Endometrial microvascular endothelial cells (primary cell): ENCODE data around the gene SLC22A13. TPM values are rescaled to one million over a fixed set of nuclear protein-coding genes. Genes with fewer than 3 reads are reported as not detected.
"Not testable (repeated sequence)": the region's sequence is repeated elsewhere in the genome, so short reads cannot be mapped to it uniquely, and the experiment has no call there.

Experiments
- in situ Hi-C: cut with HindIII; loops from 2 replicates; pipeline ENCODE4 v1.10.0; 2017; ENCODE audit warnings: low sequenced_read_pairs, low pct_unique_long_range_greater_than_20kb; ENCODE audit errors: inconsistent ontology term
- total RNA-seq: library from RNA; depleted of rRNA; stranded (reverse); fragments of >200 nt; gene quantifications from one replicate; pipeline ENCODE4 v1.2.3, GENCODE V29; 2015; ENCODE audit errors: inconsistent ontology term

SLC22A13 gene
- total RNA-seq, 1 donor from 2014 or later: not detected

- in situ Hi-C loops: no loop called here
Observed at GRCh38 chr3:38317192-38317759, 51.7 kb downstream of the SLC22A13 start.

GRCh38 chr3:38318766-38319671 is 53.4 kb downstream of the SLC22A13 start:
- in situ Hi-C loops: no loop called here

DNA sequence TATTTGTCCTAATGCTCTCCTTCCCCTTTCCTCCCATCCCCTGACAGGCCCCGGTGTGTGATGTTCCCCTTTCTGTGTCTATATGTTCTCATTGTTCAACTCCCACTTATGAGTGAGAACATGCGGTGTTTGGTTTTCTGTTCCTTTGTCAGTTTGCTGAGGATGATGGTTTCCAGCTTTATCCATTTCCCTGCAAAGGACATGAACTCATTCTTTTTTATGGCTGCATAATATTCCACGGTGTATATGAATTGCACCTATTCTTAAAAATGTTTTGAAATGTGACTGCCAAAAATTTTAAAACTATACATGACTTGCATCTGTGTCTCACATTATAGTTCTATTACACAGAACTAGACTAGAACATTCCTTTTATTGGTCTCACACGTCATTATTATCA is 55.0 kb downstream of the SLC22A13 start:
- in situ Hi-C loops: not testable (repeated sequence)

GRCh38 chr3:38323060-38323459 is 57.4 kb downstream of the SLC22A13 start:
- in situ Hi-C loops: no loop called here

DNA sequence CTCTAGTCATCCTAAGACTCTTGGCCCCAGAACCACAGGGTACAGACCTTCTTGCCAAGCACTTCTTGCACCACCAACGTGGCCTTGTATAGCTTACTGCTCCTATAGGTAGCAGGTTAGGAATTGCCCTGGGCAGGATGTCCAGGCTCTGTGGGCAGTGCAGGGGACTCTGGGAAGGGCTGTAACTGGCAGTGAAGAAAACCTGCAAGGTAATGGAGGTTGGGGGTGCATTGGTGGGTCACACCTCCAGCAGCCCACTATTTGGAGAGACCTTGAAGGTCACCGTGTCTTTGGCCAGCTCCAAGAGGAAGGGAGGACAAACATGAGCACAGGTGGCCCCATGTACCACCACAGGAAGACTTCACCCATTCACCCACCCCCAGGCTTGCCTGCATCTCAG is 59.6 kb downstream of the SLC22A13 start:
- in situ Hi-C loops: no loop called here

DNA sequence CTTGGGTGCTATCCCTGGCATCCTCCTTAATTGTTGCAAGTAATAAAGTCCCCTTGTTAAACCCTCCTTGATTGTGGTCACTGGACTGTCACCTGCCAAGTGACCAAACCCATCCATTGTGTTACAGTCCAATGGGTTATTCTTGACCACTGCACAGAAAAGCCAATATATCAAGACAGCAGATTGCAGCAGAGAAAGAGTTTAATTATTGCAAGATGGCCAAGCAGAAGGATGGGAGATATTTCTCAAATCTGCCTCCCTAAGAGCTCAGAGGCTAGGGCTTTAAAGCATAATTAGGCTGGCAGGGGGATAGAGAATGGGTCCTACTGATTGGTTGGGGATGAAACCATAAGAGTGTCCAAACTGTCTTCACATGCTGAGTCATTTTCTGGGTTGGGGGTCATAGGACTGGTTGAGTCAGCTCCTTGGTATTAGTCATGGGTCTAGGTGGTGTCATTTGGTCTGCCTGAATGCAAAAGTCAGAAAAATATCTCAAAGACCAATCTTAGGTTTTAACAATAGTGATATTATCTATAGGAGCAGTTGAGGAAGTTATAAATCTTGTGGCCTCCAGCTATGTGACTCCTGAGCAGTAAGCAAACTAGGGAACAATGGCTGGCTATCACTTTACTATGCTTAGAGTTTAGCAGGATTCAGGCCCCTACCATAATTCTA is 61.9 kb downstream of the SLC22A13 start:
- in situ Hi-C loops: no loop called here

Other genes starting within 250 kb of the SLC22A13 start
- gene PLCD1, start 236.2 kb upstream of the SLC22A13 start, total RNA-seq: 10.1 TPM
- not detected for gene DLEC1, start 226.6 kb upstream of the SLC22A13 start, total RNA-seq
- gene ACAA1, start 128.7 kb upstream of the SLC22A13 start, total RNA-seq: 53.8 TPM
- 39.3 TPM for gene MYD88, start 127.2 kb upstream of the SLC22A13 start, total RNA-seq
- gene OXSR1, start 100.3 kb upstream of the SLC22A13 start, total RNA-seq: 31.7 TPM
- gene SLC22A14, start 16.5 kb downstream of the SLC22A13 start, total RNA-seq: not detected
- 0.84 TPM for gene XYLB, start 81.0 kb downstream of the SLC22A13 start, total RNA-seq
- gene ACVR2B, start 188.1 kb downstream of the SLC22A13 start, total RNA-seq: 0.28 TPM
- 14.7 TPM for gene EXOG, start 230.5 kb downstream of the SLC22A13 start, total RNA-seq